IPS-NIHi7 (cell line): Measurements from ENCODE around the gene NXN.
"Not testable (repeated sequence)": the region's sequence is repeated elsewhere in the genome, so short reads cannot be mapped to it uniquely, and the experiment has no call there.

Experiments used
- DNase-seq: peaks from one replicate; pipeline ENCODE4 v3.0.0; 2012; ENCODE audit warnings: mixed read lengths; ENCODE audit errors: extremely low spot score

Gene NXN

DNA sequence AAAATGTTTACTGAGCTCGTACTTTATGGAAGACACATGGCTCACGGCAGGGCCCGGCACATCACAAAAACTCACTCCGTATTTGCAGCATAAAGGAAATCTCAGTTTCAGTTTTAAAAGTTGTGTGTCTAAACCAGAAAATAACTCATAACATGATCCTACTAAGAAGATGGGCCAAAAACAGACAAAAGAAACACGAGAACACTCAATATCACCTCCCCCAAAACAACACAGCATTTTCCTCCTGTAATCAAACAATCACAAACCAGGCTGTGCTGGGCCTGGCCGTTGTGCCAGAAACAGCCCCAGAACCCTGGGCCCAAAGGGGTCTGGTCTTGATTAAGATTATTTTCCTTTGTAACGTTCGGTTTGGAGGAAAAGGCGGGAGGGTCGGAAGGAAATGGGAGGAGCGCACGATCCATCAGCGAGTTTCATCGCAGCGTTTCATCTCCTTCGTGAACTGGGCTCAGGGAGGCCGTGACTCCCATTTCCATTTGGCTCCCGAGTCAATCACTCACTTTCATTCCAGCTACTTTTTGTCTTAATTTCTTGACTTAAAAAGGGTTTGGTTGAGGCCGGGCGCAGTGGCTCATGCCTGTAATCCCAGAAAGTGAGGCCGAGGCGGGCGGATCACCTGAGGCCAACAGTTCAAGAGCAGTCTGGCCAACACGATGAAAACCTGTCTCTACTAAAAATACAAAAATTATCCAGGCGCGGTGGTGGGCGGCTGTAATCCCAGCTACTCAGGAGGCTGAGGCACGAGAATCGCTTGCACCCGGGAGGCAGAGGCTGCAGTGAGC is 61.4 kb downstream of the NXN start:
- no peak for DNase-seq

DNA sequence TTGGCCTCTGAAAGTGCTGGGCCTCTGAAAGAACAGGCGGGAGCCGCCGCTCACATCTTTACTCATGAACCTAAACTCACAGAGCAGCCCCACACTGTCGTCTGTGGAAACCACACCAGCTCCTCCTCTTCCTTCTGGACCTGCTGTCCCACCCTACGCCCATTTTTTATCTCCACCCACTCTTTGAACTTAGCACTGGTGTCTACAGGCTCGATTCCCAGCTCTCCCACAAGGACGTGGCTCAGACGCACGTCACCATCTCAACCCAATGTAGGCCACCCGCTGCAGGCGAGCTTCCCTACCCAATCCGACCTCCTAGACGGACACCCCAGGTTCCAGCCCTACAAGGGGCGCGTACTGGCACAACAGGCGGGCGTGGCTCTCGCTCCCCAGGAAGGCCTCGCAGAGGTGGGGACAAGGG is 62.2 kb downstream of the NXN start:
- no peak for DNase-seq

DNA sequence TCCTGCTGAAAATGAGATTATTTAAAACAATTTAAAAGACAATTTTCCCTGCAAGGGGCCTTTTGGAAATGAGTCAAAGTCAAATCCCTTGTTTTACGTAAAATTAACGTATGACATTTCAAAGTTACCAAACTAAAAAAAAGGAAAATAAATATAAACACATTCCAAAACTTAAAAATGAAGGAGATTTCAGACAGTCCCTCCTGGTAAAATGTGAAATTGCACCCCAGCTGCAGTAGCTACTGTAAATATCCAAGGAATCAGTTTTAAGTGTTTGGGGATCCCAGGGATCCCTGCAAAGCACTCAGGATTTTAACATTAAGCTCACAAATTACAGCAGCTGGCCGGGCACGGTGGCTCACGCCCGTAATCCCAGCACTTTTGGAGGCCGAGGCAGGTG is 63.3 kb downstream of the NXN start:
- DNase-seq: no peak

DNA sequence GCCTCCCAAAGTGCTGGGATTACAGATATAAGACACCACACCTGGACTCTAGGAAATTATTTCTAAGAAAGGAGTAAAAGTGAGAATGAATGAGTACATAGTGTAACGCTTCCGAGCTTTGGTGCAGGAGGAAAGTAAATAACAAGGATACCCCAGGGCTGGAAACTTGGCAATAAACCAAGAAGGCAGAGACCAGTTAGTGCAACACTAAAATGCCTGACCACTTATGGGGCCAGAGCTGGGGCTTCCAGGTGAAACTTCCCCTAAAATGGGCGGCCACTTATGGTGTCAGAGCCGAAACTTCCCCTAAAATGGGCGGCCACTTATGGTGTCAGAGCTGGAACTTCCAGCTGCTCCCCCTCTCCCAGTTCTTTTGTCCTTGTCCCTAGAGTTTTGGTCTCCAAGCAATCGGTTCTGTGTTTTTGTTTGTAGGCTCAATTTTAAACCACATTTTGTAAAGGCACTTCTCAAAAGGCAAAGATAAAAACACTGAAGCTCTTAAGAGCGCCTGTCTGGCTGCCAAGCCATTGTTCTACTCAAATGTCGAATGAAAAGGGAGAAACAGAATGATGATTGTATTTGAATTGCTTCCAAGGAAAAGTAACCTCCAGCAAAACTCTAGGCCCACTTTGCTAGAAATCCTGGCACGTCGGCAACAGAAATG is 63.9 kb downstream of the NXN start:
- no peak for DNase-seq

DNA sequence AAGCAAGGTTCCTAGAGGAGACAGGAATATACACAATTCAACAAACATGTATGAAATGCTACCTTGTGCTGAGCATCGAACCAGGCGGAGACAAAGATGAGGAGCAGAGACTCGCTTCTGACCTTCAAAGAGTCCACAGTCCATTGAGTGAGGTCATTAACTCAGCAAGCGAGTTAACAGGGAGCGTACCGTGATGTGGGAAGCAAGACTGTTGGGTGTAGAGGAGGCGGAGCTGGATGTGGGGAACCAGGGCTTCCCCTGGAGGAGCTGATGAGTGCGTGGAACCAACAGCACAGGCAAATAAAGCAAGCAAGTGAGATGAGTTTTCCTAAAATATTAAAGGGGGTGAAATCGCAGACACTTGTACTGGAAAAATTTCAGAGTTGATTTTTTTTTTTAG is 65.0 kb downstream of the NXN start:
- no peak for DNase-seq

DNA sequence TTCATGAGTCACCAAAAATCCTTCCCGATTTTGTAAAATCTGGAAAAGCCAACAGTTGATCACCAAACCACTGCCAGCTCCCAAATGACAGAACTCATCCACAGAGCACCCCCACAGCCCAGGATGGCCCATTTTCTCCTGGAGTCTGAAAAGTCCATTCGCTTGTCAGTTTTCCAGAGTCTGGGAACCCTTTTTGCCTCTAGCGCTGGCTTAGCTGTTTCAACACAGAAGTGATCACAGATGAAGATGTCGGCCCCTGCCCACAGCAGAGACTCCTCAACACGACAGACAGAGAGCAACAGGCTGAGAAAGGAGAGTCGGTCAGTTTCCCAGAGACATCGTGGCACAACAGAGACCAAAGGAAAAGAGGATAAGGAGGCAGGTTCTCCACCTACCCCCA is 66.4 kb downstream of the NXN start:
- no peak for DNase-seq

DNA sequence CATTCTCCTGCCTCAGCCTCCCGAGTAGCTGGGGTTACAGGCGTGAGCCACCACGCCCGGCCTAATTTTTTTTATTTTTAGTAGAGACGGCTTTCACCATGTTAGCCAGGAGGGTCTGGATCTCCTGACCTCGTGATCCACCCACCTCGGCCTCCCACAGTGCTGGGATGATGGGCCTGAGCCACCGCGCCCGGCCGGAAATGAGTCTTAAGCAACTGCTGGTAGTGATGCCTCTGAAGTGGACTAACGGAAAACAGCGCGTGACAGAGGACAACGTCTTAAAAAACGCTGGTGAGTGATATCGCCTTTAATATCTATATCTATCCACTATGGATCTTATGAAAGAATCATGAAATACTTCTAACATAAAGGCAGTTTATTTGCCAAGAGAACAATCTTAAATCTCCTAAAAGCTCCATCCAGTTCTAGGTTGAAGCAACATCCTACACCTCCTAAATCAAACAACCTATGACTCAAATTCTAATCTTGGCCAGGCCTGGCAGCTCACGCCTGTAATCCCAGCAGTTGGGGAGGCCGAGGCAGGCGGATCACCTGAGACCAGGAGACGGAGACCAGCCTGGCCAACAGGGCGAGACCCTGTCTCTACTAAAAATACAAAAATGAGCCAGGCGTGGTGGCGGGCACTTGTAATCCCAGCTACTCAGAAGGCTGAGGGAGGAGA is 69.8 kb downstream of the NXN start:
- DNase-seq: no peak

DNA sequence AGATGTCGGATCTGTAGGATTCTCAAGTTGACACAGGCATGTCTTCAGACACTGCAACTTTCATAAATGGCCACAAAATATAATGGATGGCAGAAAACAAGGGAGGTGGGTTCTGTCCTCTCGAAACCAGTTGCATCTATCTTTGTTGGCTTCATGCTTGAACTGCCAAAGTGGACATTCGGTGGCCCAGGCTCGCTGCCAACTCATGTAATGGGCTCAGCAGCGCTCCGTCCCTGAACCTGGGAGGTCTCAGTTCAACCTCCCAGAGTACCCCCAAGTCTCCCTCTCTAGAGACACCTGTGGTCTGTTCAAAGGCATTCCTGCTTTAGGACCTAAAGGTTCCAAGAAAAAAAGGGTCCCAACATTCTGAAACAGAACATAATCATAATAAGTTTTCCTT is 71.9 kb downstream of the NXN start:
- DNase-seq: no peak

DNA sequence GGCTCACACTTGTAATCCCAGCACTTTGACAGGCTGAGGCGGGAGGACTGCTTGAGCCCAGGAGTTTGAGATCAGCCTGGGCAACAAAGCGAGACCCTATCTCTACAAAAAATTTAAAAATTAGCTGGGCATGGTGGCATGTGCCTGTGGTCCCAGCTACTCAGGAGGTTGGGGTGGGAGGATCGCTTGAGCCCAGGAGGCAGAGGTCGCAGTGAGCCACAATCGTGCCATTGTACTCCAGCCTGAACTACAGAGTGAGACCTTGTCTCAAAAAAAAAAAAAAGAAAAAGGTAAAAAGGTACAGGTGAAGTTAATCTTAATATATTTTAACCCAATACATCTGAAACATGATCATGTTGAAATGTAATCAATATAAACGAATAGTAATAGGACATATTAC is 73.9 kb downstream of the NXN start:
- not testable (repeated sequence) for DNase-seq

DNA sequence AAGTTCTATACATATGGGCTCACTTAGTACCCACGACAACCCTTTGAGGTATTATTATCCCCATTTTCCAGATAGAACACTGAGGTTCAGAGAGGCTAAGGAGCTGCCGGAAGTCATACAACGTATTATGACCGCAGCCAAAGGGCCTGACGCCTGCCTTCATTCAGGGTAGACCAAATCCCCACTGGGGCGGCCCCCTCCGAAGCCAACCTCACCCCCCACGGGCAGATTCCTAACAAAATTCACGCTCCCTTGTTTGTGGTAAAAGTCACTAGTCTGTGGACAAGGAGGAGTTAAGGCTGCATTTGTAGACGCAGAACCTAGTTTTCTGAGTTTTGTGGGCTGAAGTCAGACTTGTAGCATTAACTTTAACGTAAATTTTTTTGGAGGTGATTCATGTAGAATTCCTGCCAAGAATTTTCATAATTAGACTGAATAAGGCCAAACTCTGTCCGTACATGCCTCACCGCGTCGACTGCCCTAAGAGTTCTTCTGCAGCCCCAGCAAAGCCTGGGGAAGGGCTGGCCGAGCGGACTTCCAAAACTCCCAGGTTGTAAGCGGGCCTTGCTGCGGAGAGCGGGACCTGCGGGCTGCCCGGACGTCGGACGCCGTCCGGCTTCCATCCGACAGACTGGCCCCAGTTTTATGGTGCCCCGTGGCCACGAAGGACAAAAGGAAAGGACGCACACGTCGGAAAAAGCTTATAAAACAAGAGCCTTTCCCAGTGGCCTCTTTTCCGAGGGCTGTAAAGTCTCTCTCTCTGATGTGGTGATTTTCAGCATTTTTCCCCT is 75.7 kb downstream of the NXN start:
- no peak for DNase-seq

DNA sequence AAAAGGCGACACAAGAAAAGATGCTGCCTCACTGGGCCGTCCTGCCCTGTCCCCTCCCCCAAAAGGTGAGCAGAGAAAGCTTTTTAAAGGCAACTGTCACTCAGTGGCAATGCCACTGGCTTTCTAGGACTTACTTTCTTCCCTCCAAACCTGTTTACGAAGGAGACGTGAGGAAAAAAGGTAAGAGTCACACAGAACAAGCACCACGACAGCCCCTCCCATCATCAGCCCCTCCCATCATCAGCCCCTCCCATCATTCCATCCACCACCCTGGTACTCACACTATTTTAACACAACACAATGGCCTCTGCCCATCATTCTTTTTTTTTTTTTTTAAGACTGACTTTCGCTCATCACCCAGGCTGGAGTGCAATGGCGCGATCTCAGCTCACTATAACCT is 77.1 kb downstream of the NXN start:
- DNase-seq: no peak

DNA sequence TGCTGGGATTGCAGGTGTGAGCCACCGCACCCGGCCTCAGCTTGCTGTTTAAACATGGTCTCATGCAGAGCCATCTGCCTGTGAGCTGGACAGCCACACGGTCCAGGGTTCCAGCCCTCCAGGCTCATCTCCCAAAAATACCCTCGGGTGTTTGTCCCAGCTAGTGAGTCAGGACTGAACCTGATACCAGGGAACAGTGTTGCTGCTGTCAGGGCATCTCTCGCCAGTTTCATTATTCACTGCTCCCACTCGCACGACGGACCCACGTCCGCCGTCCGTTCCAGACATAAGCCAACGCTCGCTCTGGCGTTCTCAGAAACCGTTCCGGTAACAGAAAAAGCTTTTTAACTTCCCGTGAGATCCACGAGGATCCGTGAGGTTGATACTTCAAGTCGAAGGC is 77.6 kb downstream of the NXN start:
- DNase-seq: no peak

DNA sequence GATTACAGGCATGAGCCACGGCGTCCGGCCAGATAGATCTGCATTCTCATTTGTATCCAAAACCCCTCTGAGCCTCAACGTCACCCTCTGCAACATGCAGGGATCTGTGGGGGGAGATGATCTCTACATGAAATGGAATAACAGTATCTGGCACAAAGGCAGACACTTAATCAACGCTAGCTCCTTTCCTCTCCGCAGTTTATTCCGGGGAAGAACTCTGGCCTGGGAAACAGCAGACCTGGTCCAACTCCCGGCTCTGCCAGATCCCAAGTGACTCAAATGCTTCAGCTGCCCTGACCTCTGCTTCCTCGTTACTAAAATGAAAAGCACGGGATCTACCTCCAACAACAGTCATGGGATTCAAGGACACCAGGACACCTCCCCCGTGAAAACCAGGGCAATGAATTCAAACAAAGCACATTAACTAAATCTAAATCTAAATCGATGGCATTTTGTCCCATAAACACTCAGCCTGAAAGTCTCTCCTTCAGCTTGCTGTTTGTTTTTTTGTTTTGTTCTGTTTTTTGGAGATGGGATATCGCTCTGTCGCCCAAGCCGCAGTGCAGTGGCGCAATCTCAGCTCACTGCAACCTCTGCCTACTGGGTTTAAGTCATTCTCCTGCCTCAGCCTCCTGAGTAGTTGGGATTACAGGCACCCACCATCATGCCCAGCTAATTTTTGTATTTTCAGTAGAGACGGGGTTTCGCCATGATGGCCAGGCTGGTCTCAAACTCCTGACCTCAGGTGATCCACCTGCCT is 78.2 kb downstream of the NXN start:
- no peak for DNase-seq

DNA sequence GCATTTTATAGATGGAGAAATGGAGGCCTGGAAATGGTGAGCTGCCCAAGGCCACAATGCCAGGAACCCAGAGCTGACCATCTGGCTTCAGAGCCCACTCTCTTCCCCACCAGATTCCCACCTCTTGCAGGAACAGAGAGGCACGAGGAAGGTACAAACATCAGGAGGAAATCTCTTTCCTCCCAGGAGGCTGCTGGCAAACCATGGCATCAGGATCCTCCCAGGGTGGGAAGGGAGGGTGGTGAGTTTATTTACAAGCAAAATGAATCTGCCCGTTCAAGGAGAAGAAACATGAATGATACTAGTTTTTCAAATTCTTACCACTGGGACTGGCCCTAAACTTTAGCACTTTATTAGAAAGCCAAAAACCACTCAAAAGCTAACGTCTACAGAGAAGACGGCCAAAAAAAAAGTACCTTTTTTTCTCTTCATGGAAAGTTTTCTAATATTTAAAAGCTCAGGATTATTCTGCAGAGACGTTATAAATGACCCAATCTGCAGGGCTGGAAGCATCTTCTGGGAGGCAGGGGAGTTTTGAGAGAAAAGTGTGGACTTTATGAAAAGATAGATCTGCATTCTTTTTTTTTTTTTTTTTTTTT is 79.1 kb downstream of the NXN start:
- DNase-seq: no peak

DNA sequence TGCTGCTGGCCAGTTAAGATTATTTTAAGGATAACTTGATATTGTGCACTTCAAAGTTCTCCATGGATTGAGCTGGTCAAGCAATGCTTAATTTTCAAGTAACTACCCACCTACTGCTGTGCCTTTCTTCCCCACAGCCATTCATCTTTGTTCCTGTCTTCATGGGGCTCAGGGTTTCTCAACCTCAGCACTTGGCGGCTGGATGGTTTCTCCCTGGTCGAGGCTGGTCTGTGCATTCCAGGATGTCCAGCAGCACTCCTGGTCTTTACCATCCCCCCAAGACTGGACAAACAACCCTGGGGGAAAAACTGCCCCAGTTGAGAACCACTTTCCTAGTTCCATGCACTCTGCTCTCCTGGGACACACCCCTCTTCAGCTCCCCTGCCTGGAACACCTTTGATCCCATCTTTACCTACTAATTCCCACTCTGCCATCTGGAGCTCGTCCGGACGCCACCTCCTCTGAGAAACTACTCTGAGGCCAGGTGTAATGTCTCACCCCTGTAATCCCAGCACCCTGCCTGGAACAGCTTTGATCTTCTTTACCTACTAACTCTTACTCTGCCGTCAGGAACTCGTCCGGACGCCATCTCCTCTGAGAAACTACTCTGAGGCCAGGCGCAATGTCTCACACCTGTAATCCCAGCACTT is 81.5 kb downstream of the NXN start:
- DNase-seq: no peak

DNA sequence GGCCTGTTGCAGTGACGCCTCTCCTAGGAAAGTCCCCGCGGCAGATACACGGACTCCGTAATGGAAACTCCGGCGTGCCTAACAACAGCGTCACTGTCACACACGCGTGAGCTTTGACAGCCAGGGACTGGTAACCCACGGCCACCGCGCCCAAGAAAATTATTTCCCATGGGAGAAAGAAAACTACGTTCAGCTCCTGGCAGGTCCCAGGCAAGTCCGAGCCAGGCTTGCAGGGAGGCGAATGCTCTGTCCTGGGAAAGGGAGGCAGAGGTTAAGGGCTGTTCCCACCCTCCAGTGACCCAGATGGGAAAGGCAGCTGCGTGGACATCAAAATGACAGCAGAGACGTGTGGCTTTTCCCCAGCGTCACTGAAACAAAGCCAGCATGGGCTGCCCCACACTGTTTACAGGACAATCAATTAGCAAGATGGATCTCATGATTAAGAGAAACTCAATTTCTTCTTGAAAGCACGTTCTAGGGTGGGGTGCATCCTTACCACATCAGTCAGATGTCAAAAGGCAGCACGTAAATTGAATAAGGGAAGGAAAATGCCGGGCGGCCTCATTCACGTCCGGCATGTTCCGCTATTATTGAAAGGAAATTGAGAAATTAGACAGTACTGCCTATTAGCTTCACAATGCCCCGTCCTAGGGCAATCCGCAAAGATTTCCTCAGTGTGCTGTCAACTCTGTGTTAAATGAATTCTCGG is 82.5 kb downstream of the NXN start:
- no peak for DNase-seq

DNA sequence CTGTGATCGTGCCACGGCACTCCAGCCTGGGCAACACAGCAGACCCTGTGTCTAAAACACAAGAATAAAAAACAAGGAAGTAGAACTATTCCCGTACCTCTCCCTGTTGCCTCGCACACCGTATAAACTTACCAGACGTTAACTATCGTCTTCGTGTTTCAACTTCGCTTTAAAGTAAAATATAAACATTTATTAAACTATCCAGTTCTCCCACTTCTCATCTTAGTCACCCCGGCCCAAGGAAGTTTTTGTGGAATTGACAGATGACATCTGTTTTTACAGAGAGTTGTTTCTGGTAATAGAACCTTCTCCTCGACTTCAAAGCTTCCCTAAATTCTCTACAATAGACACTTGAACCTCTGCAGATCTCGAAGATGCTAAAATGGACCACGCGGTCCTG is 83.1 kb downstream of the NXN start:
- DNase-seq: no peak

DNA sequence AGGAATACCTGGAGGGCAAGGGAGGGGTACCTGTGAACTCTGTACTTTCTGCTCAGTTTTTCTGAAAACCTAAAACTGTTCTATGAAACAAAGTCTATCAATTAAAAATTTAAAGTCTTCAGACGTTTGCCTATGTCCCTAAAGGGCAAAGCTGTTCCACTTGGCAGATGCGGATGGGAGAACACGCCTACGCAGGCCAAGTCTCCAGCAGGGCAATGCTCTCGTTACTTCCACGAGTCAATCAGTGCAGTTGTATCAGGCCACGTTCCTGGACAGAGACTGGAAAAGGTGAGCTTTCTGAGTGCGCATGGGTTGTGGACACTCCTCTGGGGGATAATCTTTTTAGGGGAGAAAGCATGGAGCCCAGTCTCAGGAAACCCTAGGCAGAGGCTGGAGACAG is 86.6 kb downstream of the NXN start:
- no peak for DNase-seq

DNA sequence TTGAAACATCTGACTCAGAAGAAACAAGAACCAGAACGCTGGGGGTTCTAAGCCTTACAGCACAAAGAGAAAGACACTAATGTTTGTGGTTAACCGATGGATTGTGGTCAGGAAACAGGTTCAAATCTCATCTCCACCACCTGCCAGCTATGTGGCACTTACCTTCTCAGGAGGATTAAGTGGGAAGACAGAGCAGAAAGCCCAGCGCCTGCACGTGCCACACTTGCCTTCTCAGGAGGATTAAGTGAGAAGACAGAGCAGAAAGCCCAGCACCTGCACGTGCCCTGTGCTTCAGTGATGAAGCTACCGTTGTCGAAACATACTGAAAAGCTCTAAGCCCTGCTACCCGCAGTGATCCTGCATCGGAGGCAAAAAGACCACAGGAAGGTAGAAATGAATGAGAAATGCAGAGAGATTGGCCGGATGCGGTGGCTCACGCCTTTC is 90.6 kb downstream of the NXN start:
- no peak for DNase-seq
